Measurements from ENCODE around the gene SMAD6. TPM values are rescaled to one million over a fixed set of nuclear protein-coding genes. Genes with fewer than 3 reads are reported as not detected.

Gene SMAD6
- total RNA-seq, 1 experiment from 2014 or later, result 19.9 TPM

- peak overlapping the region; percentile 58 for H3K27ac ChIP-seq (ENCODE audit: low read length)
- H3K27me3 ChIP-seq (ENCODE audit: low read length), result no peaks in the 10 kb centered on the region
- no peak overlapping the region for H3K9ac ChIP-seq (ENCODE audit: low read length)
- ATAC-seq (peak; percentile 89), DNase-seq (peak; percentile 84)
- H3K36me3 ChIP-seq (ENCODE audit: low read depth, low read length), result no peaks in the 10 kb centered on the region
- H3K4me2 ChIP-seq (ENCODE audit: low read length), result peak overlapping the region; percentile 56
- ChIA-PET CTCF (no interaction called here), POLR2A (ENCODE audit: unreplicated experiment) (interaction anchor here (0.6 kb wide), 1 partner anchor 71 kb away, joined by 3 read pairs; no protein-coding TSS in a partner anchor)
- peaks cover 14% of the 10 kb centered on the region; the same call in 1 of the 2 replicates for H3K79me2 ChIP-seq (ENCODE audit: low read length)
- no peaks in the 10 kb centered on the region for H3K9me2 ChIP-seq (replicated peaks; ENCODE audit: low read length)
- no peak overlapping the region for H2AFZ ChIP-seq (ENCODE audit: low read length)
- no peaks in the 10 kb centered on the region for H4K20me1 ChIP-seq (ENCODE audit: low read length)
- no TSS peak for BruUV-seq (replicated peaks)
- no peaks in the 10 kb centered on the region for H3F3A ChIP-seq (ENCODE audit: low read length, unreplicated experiment)
- intact Hi-C loops (cut with micrococcal nuclease), result no loop called here
- TF ChIP-seq EZH2 (IDR thresholded peaks at IDR 0.05; ENCODE audit: low read length, unreplicated experiment) (no peak), EZH2phosphoT487 (IDR thresholded peaks at IDR 0.05; ENCODE audit: borderline replicate concordance, low read length) (no peak), CTCF (conservative IDR thresholded peaks at IDR 0.05; ENCODE audit: low read depth, low read length) (no peak)
- peaks cover 27% of the 10 kb centered on the region for H3K4me1 ChIP-seq (ENCODE audit: insufficient read depth, low read length)
- no peak overlapping the region for H3K4me3 ChIP-seq (ENCODE audit: low read length)
- H3K9me3 ChIP-seq (ENCODE audit: low read length), result no peaks in the 10 kb centered on the region
Observed at GRCh38 chr15:66780172-66780972, 78.3 kb downstream of the SMAD6 start.

DNA sequence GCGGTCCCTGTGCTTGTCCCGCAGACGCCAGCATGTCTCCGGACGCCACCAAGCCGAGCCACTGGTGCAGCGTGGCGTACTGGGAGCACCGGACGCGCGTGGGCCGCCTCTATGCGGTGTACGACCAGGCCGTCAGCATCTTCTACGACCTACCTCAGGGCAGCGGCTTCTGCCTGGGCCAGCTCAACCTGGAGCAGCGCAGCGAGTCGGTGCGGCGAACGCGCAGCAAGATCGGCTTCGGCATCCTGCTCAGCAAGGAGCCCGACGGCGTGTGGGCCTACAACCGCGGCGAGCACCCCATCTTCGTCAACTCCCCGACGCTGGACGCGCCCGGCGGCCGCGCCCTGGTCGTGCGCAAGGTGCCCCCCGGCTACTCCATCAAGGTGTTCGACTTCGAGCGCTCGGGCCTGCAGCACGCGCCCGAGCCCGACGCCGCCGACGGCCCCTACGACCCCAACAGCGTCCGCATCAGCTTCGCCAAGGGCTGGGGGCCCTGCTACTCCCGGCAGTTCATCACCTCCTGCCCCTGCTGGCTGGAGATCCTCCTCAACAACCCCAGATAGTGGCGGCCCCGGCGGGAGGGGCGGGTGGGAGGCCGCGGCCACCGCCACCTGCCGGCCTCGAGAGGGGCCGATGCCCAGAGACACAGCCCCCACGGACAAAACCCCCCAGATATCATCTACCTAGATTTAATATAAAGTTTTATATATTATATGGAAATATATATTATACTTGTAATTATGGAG, 79.1 kb downstream of the SMAD6 start:
- TF ChIP-seq EZH2 (IDR thresholded peaks at IDR 0.05; ENCODE audit: low read length, unreplicated experiment) (no peak), CTCF (conservative IDR thresholded peaks at IDR 0.05; ENCODE audit: low read depth, low read length) (no peak), EZH2phosphoT487 (IDR thresholded peaks at IDR 0.05; ENCODE audit: borderline replicate concordance, low read length) (no peak)
- no peak overlapping the region for H3K27ac ChIP-seq (ENCODE audit: low read length)
- intact Hi-C loops (cut with micrococcal nuclease), result no loop called here
- no peaks in the 10 kb centered on the region for H4K20me1 ChIP-seq (ENCODE audit: low read length)
- POLR2A ChIA-PET (ENCODE audit: unreplicated experiment), result no interaction called here
- no peak overlapping the region for H3K4me3 ChIP-seq (ENCODE audit: low read length)
- ATAC-seq (no peak), DNase-seq (no peak)
- no peaks in the 10 kb centered on the region for H3F3A ChIP-seq (ENCODE audit: low read length, unreplicated experiment)
- no peak overlapping the region for H3K4me2 ChIP-seq (ENCODE audit: low read length)
- H3K9me3 ChIP-seq (ENCODE audit: low read length), result no peaks in the 10 kb centered on the region
- no peaks in the 10 kb centered on the region for H3K27me3 ChIP-seq (ENCODE audit: low read length)
- no TSS peak for BruUV-seq (replicated peaks)
- H3K79me2 ChIP-seq (ENCODE audit: low read length), result peaks cover 14% of the 10 kb centered on the region; the same call in 1 of the 2 replicates
- no peaks in the 10 kb centered on the region for H3K36me3 ChIP-seq (ENCODE audit: low read depth, low read length)
- H3K9ac ChIP-seq (ENCODE audit: low read length), result no peak overlapping the region
- peaks cover 27% of the 10 kb centered on the region for H3K4me1 ChIP-seq (ENCODE audit: insufficient read depth, low read length)
- H3K9me2 ChIP-seq (replicated peaks; ENCODE audit: low read length), result no peaks in the 10 kb centered on the region
- H2AFZ ChIP-seq (ENCODE audit: low read length), result no peak overlapping the region
- CTCF ChIA-PET, result no interaction called here
